Ascending aorta (tissue), 2 donors: ENCODE data around the gene BTN3A1. TPM values are rescaled to one million over a fixed set of nuclear protein-coding genes. Genes with fewer than 3 reads are reported as not detected.
A peak's percentile ranks its signal among the peaks of the same experiment; 100 is the strongest.
"Not testable (repeated sequence)": the region's sequence is repeated elsewhere in the genome, so short reads cannot be mapped to it uniquely, and the experiment has no call there.

ENCODE experiments used
- DNase-seq, 2 donors: peaks; one replicate each; pipeline ENCODE4 v3.0.0-alpha.2; 2019; ENCODE audit warnings: low spot score in 2 of 2
- H3K27ac ChIP-seq, 2 donors: fragments of 200-600 bp; sonication (generic); one replicate each; pipeline ENCODE4 v1.5.1; 2016 to 2017; ENCODE audit warnings: mild to moderate bottlenecking in 1 of 2
- H3K27me3 ChIP-seq: fragments of 200-600 bp; sonication (generic); one replicate; pipeline ENCODE4 v1.5.1; 2017
- H3K36me3 ChIP-seq, 2 donors: fragments of 200-600 bp; sonication (generic); one replicate each; pipeline ENCODE4 v1.5.1; 2016
- H3K4me1 ChIP-seq, 2 donors: fragments of 200-600 bp; sonication (generic); one replicate each; pipeline ENCODE4 v1.5.1; 2016 to 2017; ENCODE audit warnings: mild to moderate bottlenecking in 1 of 2
- H3K4me3 ChIP-seq, 2 donors: fragments of 200-600 bp; sonication (generic); one replicate each; pipeline ENCODE4 v1.5.1; 2016 to 2017; ENCODE audit warnings: mild to moderate bottlenecking in 1 of 2
- H3K9me3 ChIP-seq, 2 donors: fragments of 200-600 bp; sonication (generic); one replicate each; pipeline ENCODE4 v1.5.1; 2016
- CTCF ChIP-seq, 3 experiments: fragments of 200-600 bp in 2 of 3; fragments of 450-650 bp in 1 of 3; sonication (generic) in 2 of 3; IDR thresholded peaks; one replicate each; pipeline ENCODE4 v1.5.1; 2016 to 2019; ENCODE audit warnings: antibody characterized with exemption in 3 of 3, mild to moderate bottlenecking in 1 of 3, moderate library complexity in 1 of 3
- intact Hi-C: fragments of 100-400 bp; cut with DNase I; formaldehyde crosslinking; loops from one replicate; pipeline ENCODE4 v1.15.1; 2023
- total RNA-seq: library from RNA; depleted of rRNA; stranded (reverse); fragments of >200 nt; gene quantifications from one replicate; pipeline ENCODE4 v1.1.0, GENCODE V29; 2016

Gene BTN3A1
- 7.7 TPM for total RNA-seq

- Histone ChIP-seq H3K27me3 (no peaks in the 10 kb centered on the region), H3K9me3 (no peaks in the 10 kb centered on the region), H3K4me3 (peak within 1 kb of the TSS; percentile 64 to 71), H3K36me3 (peaks cover 0 to 2% of the 10 kb centered on the region in 2 donors), H3K4me1 (peaks cover 0 to 7% of the 10 kb centered on the region in 2 donors), H3K27ac (peak within 1 kb of the TSS; percentile 71 to 82)
- intact Hi-C loops, result loop anchor here (1.0 to 5.0 kb wide), 5 partner anchors 19 to 70 kb away; partner anchors contain the start of genes BTN2A1 and BTN3A2
- no peak for TF ChIP-seq CTCF (IDR thresholded peaks at IDR 0.05)
- DNase-seq, result peak; percentile 39 to 80
Observed at GRCh38 chr6:26401987-26402658, at the start of gene BTN3A1. Gene BTN3A1 (plus strand): TSS chr6:26402275. CDS start chr6:26405564, 3,289 bp downstream.

- DNase-seq, result no peak
- Histone ChIP-seq H3K36me3 (no peaks in the 10 kb centered on the region), H3K4me1 (no peaks in the 10 kb centered on the region), H3K27me3 (no peaks in the 10 kb centered on the region), H3K27ac (no peak overlapping the region), H3K9me3 (no peaks in the 10 kb centered on the region), H3K4me3 (no peak overlapping the region)
- TF ChIP-seq CTCF (IDR thresholded peaks at IDR 0.05), result no peak
- intact Hi-C loops, result no loop called here
Observed at GRCh38 chr6:26352315-26352714, 49.8 kb upstream of the BTN3A1 start.

- TF ChIP-seq CTCF (IDR thresholded peaks at IDR 0.05), result no peak
- DNase-seq, result no peak
- intact Hi-C loops, result no loop called here
- Histone ChIP-seq H3K4me3 (no peak overlapping the region), H3K9me3 (no peaks in the 10 kb centered on the region), H3K27me3 (no peaks in the 10 kb centered on the region), H3K27ac (no peak overlapping the region), H3K4me1 (no peaks in the 10 kb centered on the region), H3K36me3 (no peaks in the 10 kb centered on the region)
Observed at GRCh38 chr6:26354162-26354561, 47.9 kb upstream of the BTN3A1 start.

GRCh38 chr6:26355366-26355765 lies 46.7 kb upstream of the BTN3A1 start:
- no peak for TF ChIP-seq CTCF (IDR thresholded peaks at IDR 0.05)
- H3K27me3 ChIP-seq, result no peaks in the 10 kb centered on the region
- no peaks in the 10 kb centered on the region for H3K9me3 ChIP-seq
- intact Hi-C loops, result no loop called here
- no peaks in the 10 kb centered on the region for H3K4me1 ChIP-seq
- no peak for DNase-seq
- no peak overlapping the region for H3K4me3 ChIP-seq
- no peak overlapping the region for H3K27ac ChIP-seq
- no peaks in the 10 kb centered on the region for H3K36me3 ChIP-seq

- H3K4me3 ChIP-seq, H3K27ac ChIP-seq, H3K9me3 ChIP-seq, H3K36me3 ChIP-seq, intact Hi-C loops, H3K27me3 ChIP-seq, H3K4me1 ChIP-seq, DNase-seq: not testable (repeated sequence)
Observed at GRCh38 chr6:26357543-26357942, 44.5 kb upstream of the BTN3A1 start.

GRCh38 chr6:26358511-26358981 lies 43.5 kb upstream of the BTN3A1 start:
- H3K4me3 ChIP-seq, result no peak overlapping the region
- no peak overlapping the region for H3K27ac ChIP-seq
- no peaks in the 10 kb centered on the region for H3K9me3 ChIP-seq
- no peak for TF ChIP-seq CTCF (IDR thresholded peaks at IDR 0.05)
- H3K27me3 ChIP-seq, result no peaks in the 10 kb centered on the region
- intact Hi-C loops, result no loop called here
- H3K4me1 ChIP-seq, result no peaks in the 10 kb centered on the region
- no peaks in the 10 kb centered on the region for H3K36me3 ChIP-seq
- no peak for DNase-seq
